Measurements from ENCODE around the gene KMT2B.

KMT2B gene

DNA sequence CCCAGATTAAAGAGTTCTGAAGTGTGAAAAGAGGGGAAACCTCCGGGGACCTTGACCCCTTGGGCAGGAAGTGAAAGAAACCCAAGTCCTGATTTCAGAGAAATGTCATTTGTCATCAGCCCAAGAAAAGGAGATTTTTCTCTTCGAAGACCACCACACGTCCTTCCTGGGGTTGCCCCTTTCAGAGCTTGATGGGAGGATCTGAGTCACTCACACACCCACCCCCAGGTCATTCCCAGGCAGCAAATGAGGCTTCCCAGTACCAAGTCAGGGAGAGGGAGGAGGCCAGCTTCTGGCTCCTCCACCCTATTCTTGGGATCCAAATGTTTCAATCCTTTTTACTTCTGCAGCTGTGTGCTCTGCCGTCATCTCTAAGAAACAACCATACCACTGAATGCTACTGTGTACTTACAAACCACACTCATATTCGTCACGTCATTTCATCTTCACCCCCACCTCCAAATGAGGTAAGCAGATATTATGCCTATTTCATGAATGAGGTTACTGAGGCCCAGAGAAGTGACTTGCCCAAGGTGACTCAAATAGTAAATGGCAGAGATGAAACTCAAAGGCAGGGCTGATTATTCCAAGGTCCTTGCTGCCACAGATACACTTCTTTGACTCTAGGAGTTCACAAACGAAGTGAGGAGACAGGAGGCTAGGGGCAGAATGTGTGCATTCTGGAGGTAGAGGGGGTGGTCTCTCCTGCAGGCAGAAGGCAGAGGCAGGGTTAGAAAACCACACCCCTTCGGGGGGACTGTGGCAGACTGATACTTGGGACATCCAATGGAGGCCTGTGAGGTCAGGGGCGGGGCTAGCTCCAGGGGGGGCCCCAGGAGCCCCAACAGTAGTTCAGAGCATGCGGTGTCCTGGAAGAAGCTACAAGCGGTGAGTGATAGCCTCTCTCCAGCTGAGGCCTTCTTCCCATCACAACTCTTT is 5.0 kb upstream of the KMT2B start:
- Histone ChIP-seq H3K27ac (ENCODE audit: low read depth, low read length, severe bottlenecking) (no peak overlapping the region), H3K4me1 (ENCODE audit: control insufficient read depth, insufficient read depth, low read length, poor library complexity, severe bottlenecking) (peaks cover 8% of the 10 kb centered on the region), H3K36me3 (ENCODE audit: control insufficient read depth, insufficient read depth, low read length) (no peaks in the 10 kb centered on the region), H3K4me3 (ENCODE audit: extremely low read depth, insufficient read depth, low read length, poor library complexity, severe bottlenecking) (no peak overlapping the region), H3K9me3 (ENCODE audit: control insufficient read depth, low read length) (no peaks in the 10 kb centered on the region)
- whole genome bisulfite sequencing, 2 experiments (ENCODE audit: insufficient coverage in 2 of 2): 76 to 87% methylated on average over 6 to 9 of the region's 11 CpGs

DNA sequence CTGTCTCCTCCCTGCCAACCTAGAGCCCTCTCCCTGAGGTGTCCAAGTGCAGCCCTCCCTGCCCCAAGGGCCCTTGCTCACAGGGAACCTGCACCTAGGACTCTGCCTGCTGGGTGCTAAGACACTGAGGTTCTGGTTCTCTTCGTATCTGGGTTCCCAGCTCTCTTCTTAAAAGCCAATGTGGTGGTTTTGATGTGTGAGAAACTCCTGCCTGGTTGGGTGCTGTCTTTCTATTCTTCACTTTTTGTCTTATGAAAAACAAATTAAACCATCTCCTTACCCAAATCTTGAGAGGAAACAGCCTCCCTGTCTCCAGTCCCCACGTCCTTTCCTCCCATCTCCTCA is 4.3 kb upstream of the KMT2B start:
- H3K36me3 ChIP-seq (ENCODE audit: control insufficient read depth, insufficient read depth, low read length): no peaks in the 10 kb centered on the region
- no peaks in the 10 kb centered on the region for H3K9me3 ChIP-seq (ENCODE audit: control insufficient read depth, low read length)
- no peak overlapping the region for H3K27ac ChIP-seq (ENCODE audit: low read depth, low read length, severe bottlenecking)
- H3K4me1 ChIP-seq (ENCODE audit: control insufficient read depth, insufficient read depth, low read length, poor library complexity, severe bottlenecking): peaks cover 8% of the 10 kb centered on the region
- H3K4me3 ChIP-seq (ENCODE audit: extremely low read depth, insufficient read depth, low read length, poor library complexity, severe bottlenecking): no peak overlapping the region
- WGBS, 2 experiments (ENCODE audit: insufficient coverage in 2 of 2): 57 to 100% methylated on average over 1 of the region's 2 CpGs

DNA sequence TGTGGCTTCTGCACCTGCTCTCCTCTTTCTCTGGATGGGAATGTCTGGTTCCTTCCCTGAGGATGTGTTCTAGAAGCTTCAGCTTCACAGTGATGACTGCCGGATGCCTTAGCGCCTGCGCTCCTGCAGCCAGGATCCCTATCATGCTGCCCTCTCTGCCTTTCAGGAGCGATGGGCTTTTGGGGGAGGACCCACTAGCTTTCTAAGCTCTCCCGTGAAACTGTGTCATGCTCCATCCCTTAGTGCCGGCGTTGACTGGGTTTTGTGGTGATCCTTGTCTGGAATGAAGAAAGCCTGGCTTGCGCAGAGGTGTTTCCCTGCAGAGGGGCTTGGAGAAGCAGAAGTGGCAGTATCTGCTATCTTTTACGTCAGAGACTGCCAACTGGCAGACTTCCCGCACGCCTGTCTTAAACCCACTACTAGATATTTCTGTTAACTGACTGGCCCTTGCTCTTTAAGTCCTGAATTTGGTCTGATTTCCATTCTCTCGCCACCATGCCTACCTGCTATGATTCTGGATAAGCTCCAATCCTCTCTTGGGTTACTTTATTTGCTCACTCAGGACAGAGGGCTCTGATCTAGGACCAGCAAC is 3.8 kb upstream of the KMT2B start:
- 85 to 94% methylated on average over 11 to 12 of the region's 12 CpGs for WGBS, 2 experiments (ENCODE audit: insufficient coverage in 2 of 2)
- no peaks in the 10 kb centered on the region for H3K36me3 ChIP-seq (ENCODE audit: control insufficient read depth, insufficient read depth, low read length)

DNA sequence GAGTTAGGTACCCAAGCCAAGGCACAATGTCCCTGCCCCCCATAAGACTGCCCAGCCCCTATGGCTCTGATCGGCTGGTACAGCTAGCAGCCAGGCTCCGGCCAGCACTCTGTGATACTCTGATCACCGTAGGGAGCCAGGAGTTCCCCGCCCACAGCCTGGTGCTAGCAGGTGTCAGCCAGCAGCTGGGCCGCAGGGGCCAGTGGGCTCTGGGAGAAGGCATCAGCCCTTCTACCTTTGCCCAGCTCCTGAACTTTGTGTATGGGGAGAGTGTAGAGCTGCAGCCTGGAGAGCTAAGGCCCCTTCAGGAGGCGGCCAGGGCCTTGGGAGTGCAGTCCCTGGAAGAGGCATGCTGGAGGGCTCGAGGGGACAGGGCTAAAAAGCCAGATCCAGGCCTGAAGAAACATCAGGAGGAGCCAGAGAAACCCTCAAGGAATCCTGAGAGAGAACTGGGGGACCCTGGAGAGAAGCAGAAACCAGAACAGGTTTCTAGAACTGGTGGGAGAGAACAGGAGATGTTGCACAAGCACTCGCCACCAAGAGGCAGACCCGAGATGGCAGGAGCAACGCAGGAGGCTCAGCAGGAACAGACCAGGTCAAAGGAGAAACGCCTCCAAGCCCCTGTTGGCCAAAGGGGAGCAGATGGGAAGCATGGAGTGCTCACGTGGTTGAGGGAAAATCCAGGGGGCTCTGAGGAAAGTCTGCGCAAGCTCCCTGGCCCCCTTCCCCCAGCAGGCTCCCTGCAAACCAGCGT is 3.0 kb upstream of the KMT2B start:
- WGBS, 2 experiments (ENCODE audit: insufficient coverage in 2 of 2): 54 to 62% methylated on average over 10 to 14 of the region's 14 CpGs
- no peak overlapping the region for H3K27ac ChIP-seq (ENCODE audit: low read depth, low read length, severe bottlenecking)
- no peak overlapping the region for H3K4me3 ChIP-seq (ENCODE audit: extremely low read depth, insufficient read depth, low read length, poor library complexity, severe bottlenecking)
- H3K4me1 ChIP-seq (ENCODE audit: control insufficient read depth, insufficient read depth, low read length, poor library complexity, severe bottlenecking): peaks cover 8% of the 10 kb centered on the region
- no peaks in the 10 kb centered on the region for H3K9me3 ChIP-seq (ENCODE audit: control insufficient read depth, low read length)
- peaks cover 7% of the 10 kb centered on the region for H3K36me3 ChIP-seq (ENCODE audit: control insufficient read depth, insufficient read depth, low read length)

More for the DNA sequence above, 3.8 kb upstream of the KMT2B start:
- Histone ChIP-seq H3K27ac (ENCODE audit: low read depth, low read length, severe bottlenecking) (no peak overlapping the region), H3K4me3 (ENCODE audit: extremely low read depth, insufficient read depth, low read length, poor library complexity, severe bottlenecking) (no peak overlapping the region), H3K9me3 (ENCODE audit: control insufficient read depth, low read length) (no peaks in the 10 kb centered on the region), H3K4me1 (ENCODE audit: control insufficient read depth, insufficient read depth, low read length, poor library complexity, severe bottlenecking) (peaks cover 8% of the 10 kb centered on the region)

DNA sequence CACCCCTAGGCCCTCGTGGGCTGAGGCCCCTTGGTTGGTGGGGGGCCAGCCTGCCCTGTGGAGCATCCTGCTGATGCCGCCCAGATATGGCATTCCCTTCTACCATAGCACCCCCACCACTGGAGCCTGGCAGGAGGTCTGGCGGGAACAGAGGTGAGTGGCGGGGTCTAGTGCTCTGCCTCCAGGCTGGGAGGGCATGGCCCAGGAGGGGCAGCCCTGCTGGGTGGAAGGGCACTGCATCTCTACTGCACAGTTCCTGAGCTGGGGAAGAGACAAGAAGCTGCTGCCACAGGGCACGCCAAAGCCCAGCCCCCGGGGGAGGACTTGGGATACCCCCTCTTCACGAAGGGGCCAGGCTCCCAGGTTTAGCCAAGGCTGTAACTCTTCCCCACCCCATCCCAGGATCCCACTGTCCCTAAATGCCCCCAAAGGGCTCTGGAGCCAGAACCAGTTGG is 2.4 kb upstream of the KMT2B start:
- H3K4me1 ChIP-seq (ENCODE audit: control insufficient read depth, insufficient read depth, low read length, poor library complexity, severe bottlenecking): peaks cover 8% of the 10 kb centered on the region
- no peak overlapping the region for H3K27ac ChIP-seq (ENCODE audit: low read depth, low read length, severe bottlenecking)
- no peaks in the 10 kb centered on the region for H3K9me3 ChIP-seq (ENCODE audit: control insufficient read depth, low read length)
- no peak overlapping the region for H3K4me3 ChIP-seq (ENCODE audit: extremely low read depth, insufficient read depth, low read length, poor library complexity, severe bottlenecking)
- peaks cover 13% of the 10 kb centered on the region for H3K36me3 ChIP-seq (ENCODE audit: control insufficient read depth, insufficient read depth, low read length)
- 80 to 81% methylated on average over 3 of the region's 7 CpGs for WGBS, 2 experiments (ENCODE audit: insufficient coverage in 2 of 2)

DNA sequence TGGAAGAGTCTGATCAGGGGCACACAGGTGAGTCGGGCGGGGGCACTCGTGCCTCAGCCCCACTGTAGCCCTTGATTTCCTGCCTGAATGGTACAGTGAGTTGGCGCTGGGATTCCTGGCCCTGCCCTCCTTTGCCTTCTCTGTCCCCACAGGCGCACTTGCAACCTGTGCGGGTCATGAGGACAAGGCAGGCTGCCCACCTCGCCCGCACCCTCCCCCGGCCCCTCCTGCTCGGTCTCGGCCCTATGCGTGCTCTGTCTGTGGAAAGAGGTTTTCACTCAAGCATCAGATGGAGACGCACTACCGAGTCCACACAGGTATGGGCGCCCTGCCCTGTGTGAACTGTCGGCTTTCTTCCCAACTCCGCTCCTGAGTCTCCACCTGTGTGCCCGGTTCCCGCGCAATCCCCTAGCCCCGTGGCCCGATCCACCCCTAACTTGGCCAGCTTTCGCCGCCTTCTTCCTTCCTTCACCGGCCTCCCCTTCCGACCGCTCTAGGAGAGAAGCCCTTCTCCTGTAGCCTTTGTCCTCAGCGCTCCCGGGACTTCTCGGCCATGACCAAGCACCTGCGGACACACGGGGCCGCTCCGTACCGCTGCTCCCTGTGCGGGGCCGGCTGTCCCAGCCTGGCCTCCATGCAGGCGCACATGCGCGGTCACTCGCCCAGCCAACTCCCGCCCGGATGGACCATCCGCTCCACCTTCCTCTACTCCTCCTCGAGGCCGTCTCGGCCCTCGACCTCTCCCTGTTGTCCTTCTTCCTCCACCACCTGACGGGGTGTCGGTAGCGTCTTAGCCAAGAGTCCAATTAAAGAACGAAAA is 1.6 kb upstream of the KMT2B start:
- Histone ChIP-seq H3K27ac (ENCODE audit: low read depth, low read length, severe bottlenecking) (peak overlapping the region; percentile 71), H3K4me3 (ENCODE audit: extremely low read depth, insufficient read depth, low read length, poor library complexity, severe bottlenecking) (peak overlapping the region; percentile 69), H3K4me1 (ENCODE audit: control insufficient read depth, insufficient read depth, low read length, poor library complexity, severe bottlenecking) (peaks cover 6% of the 10 kb centered on the region), H3K36me3 (ENCODE audit: control insufficient read depth, insufficient read depth, low read length) (peaks cover 20% of the 10 kb centered on the region), H3K9me3 (ENCODE audit: control insufficient read depth, low read length) (no peaks in the 10 kb centered on the region)
- 5% methylated on average over 46 to 48 of the region's 52 CpGs for WGBS, 2 experiments (ENCODE audit: insufficient coverage in 2 of 2)

DNA sequence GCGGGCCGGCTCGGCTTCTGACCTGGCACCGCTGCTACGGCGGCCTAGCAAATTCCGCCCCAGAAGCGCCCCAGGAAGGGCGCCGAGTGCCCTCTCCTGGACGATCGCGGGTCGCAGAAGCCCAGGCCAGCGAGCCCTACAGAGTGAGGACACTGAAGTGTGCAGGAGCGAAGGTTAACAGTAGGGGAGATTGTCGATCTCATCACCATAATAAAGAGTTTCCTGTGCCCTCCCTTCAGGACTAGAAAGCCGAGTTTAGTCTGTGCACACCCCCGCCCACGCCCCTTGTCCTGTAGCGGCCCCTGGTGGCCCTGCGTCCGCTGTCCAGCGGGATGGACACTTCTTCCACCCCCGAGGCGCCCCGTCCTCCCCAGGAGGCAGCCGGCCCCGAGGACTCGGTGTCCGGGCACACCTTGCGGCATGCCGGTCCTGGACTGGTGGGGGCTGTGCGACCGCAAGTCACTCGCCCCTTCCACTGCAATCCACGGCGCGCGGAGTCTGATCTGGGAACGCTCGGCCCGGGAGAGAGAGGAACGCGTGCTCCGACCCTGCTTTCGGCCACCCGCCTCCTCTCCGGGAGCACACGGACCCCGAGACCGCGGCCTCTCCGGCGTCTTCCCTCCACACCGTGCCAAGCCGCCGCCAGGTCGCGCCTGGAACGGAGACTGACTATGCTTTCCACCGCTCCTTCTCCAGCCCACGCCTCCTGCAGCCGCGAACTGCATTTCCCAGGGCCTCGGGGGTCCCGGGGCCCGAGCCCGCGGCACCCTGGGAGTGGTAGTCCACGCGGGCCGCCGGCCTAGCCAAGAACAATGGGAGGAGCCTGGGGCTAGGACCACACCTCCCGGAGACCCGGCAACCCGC is 770 bp upstream of the KMT2B start:
- WGBS, 2 experiments (ENCODE audit: insufficient coverage in 2 of 2): 0% methylated on average over 66 to 69 of the region's 77 CpGs
- H3K9me3 ChIP-seq (ENCODE audit: control insufficient read depth, low read length): no peaks in the 10 kb centered on the region
- peak overlapping the region; percentile 71 for H3K27ac ChIP-seq (ENCODE audit: low read depth, low read length, severe bottlenecking)
- peaks cover 5% of the 10 kb centered on the region for H3K4me1 ChIP-seq (ENCODE audit: control insufficient read depth, insufficient read depth, low read length, poor library complexity, severe bottlenecking)
- peaks cover 27% of the 10 kb centered on the region for H3K36me3 ChIP-seq (ENCODE audit: control insufficient read depth, insufficient read depth, low read length)
- H3K4me3 ChIP-seq (ENCODE audit: extremely low read depth, insufficient read depth, low read length, poor library complexity, severe bottlenecking): peak overlapping the region; percentile 69

DNA sequence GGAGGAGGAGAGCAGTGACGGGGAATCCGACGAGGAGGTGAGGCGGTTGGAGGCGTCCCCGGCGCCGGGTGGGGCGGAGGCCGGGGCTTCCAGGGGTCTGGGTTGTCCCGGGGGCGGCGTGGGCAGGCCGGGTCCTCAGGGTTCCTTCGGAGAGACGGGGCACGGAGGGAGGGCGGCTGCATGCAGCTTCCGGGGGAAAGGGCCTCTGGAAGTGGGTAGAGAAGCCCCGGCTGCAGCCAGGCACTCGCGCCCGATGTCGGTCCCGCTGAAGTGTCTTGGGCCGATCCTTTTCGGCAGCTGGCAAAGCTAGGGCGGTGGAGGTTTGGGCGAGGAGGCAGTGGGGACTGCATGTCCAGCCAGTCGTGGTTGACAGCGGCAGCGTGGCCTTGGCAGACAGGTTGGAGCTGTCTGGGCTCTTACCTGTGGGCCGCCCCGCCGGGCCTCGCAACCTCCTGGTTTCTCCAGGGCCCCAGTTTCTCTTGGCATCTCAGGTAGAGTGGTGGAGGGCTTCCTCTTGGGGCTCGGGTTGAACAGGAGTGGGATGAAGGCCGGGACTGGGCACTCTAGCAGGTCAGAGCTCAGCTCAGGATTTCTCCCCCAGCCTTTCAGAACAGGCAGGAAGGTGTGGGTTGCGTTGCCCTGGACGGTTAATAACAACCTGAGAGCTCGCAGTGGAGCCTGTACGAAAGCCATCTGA is 690 bp downstream of the KMT2B start:
- 4% methylated on average over 37 to 38 of the region's 42 CpGs for WGBS, 2 experiments (ENCODE audit: insufficient coverage in 2 of 2)
- peak overlapping the region; percentile 66 for H3K27ac ChIP-seq (ENCODE audit: low read depth, low read length, severe bottlenecking)
- H3K36me3 ChIP-seq (ENCODE audit: control insufficient read depth, insufficient read depth, low read length): peaks cover 41% of the 10 kb centered on the region
- peaks cover 5% of the 10 kb centered on the region for H3K4me1 ChIP-seq (ENCODE audit: control insufficient read depth, insufficient read depth, low read length, poor library complexity, severe bottlenecking)
- H3K9me3 ChIP-seq (ENCODE audit: control insufficient read depth, low read length): no peaks in the 10 kb centered on the region
- H3K4me3 ChIP-seq (ENCODE audit: extremely low read depth, insufficient read depth, low read length, poor library complexity, severe bottlenecking): peak overlapping the region; percentile 87

DNA sequence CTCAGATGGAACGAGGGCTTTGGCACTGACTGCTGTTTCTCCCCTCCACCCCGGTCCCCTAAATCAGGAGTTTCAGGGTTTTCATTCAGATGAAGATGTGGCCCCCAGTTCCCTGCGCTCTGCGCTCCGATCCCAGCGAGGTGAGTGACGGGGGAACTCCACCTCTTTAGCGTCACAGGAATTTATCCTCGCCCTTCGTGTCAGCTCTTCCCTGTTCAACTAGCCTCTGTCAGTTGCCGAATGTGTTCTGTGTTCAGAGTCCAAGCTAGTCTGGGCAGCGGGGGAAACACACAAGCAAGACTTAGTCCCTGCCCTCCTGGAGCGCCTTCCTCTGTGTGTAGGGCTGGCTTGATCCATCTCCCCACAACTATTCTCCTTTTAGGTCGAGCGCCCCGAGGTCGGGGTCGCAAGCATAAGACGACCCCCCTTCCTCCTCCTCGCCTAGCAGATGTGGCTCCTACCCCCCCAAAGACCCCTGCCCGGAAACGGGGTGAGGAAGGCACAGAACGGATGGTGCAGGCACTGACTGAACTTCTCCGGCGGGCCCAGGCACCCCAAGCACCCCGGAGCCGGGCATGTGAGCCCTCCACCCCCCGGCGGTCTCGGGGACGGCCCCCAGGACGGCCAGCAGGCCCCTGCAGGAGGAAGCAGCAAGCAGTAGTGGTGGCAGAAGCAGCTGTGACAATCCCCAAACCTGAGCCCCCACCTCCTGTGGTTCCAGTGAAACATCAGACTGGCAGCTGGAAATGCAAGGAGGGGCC is 1.8 kb downstream of the KMT2B start:
- Histone ChIP-seq H3K9me3 (ENCODE audit: control insufficient read depth, low read length) (no peaks in the 10 kb centered on the region), H3K4me1 (ENCODE audit: control insufficient read depth, insufficient read depth, low read length, poor library complexity, severe bottlenecking) (peaks cover 5% of the 10 kb centered on the region), H3K36me3 (ENCODE audit: control insufficient read depth, insufficient read depth, low read length) (peaks cover 51% of the 10 kb centered on the region), H3K27ac (ENCODE audit: low read depth, low read length, severe bottlenecking) (no peak overlapping the region), H3K4me3 (ENCODE audit: extremely low read depth, insufficient read depth, low read length, poor library complexity, severe bottlenecking) (peak overlapping the region; percentile 87)
- 95 to 96% methylated on average over 18 to 25 of the region's 32 CpGs for WGBS, 2 experiments (ENCODE audit: insufficient coverage in 2 of 2)
